ENCODE measurements around the gene PILRA.

DNA sequence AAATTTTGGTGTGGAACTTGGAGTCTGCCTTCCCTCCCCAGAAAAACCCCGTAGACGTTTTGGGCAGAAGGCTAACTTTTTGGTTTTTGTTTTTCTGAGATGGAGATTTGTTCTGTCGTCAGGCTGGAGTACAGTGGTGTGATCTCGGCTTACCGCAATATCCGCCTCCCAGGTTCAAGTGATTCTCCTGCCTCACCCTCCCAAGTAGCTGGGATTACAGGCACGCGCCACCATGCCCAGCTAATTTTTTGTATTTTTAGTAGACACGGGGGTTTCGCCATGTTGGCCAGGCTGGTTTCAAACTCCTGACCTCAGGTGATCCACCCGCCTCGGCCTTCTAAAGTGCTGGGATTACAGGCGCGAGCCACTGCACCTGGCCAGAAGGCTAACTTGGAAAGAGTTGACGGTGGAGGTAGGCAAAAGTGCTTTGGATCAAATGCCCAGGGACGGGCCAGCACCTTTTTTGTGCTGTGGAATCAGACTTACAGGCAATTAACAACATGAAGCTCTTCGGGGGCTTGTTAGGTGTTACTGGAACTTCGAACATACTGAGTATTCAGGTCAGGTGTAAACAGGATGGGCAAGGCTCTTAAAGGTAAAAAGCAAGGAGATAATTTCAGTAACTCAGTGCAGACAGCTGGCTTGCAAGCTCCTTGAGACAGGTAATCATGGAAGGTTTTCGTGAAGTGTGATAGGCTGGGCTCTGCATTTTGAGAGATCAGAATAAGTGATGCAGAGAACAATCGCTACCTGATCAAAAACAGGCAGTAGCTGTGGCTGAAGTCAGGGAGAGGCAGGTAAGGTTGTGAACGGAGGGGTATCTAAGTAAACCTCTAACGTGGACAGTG lies 61.2 kb downstream of the PILRA start:
- TF ChIP-seq CTCF (IDR thresholded peaks at IDR 0.05) = no peak
- TF ChIP-seq POLR2A (IDR thresholded peaks at IDR 0.05) = no peak
- no peak for TF ChIP-seq EP300 (IDR thresholded peaks at IDR 0.05)

Measured in suprapubic skin (tissue), 3 donors.